ENCODE measurements around the gene CAGE1.
"Not testable (repeated sequence)": the region's sequence is repeated elsewhere in the genome, so short reads cannot be mapped to it uniquely, and the experiment has no call there.

CAGE1 gene

DNA sequence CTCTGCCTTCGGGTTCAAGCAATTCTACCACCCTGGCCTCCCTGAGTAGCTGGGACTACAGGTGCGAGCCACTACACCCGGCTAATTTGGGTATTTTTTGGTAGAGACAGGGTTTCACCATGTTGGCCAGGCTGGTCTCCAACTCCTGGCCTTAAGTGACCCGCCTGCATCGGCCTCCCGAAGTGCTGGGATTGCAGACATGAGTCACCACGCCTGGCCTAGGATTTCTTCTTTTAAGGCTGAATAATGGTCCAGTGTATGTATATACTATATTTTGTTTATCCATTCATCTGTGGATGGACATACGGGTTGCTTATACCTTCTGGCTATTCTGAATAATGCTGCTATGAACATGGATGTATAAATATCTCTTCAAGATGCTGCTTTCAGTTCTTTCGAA lies 17.2 kb upstream of the CAGE1 start:
- no peak for DNase-seq

DNA sequence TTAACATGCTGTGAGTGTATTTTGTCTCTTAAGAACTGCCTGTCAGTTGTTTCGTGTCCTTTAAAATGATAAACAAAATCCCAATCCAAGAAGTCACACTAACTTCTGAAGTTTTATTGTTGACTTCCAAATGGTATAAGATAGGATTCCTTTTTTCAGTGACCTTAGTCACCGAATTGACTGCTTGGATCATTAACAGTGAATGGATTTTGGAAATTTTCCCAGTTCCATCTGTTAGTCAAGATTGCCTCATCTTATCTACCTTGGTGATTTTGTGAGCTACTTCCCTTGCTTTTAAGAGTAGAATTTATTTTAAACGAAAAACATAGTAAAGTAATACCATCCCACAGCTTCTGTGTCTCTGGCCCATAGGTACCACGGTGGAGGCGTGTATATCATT lies 15.0 kb upstream of the CAGE1 start:
- no peak for DNase-seq

DNA sequence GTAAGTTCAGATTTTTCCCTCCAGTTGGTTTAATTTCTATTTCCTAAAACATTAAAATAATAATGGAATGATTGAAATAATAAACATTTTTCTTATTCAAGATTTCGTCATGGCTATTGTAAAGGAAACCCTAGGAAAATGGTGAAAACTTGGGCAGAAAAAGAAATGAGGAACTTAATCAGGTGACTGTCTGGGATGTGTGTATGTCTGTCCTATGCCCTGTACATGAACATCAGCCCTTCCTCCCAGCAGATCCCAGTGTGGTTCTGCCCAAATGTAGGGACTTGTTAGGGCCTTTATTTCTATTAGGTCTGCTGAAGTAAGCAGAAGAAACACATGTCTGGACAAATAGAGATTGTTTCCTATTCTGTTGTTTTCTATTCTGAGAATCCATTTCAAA lies 13.2 kb upstream of the CAGE1 start:
- DNase-seq, result no peak

DNA sequence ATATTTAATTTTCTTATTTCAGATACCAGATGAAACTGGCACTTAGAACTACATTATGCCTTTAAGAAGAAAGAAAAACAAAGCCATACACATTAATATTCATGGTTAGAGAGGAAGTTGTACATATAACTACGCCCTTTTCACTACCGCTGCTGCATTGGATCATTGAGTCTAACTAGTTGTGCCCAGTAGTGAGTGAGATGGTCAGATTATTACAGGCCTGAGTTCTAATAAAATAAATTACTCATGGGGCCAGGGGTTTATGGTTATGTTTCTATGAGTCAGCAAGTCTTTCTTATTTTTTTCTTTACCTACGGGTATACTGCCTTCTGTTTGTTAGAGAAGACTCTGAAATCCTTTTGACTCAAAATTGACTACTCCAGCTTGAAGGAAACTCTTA lies 11.5 kb upstream of the CAGE1 start:
- no peak for DNase-seq

DNA sequence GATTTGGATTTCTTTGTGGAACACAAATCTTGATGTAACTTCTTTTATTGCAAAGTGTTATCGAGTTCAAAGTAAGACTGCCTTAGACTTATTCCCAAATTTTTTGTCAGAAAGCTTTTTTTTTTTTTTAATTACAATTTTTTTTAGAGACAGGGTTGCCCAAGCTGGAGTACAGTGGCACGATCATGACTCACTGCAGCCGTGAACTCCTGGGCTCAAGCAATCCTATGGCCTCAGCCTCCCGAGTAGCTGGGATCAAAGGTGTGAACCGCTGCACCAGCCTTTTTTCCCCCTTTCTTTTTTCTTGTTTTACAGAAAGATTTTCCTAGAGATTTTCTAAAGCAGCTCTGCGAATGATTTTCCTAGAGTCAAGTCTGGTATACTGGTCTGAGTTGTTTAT lies 2.9 kb upstream of the CAGE1 start:
- no peak for DNase-seq

DNA sequence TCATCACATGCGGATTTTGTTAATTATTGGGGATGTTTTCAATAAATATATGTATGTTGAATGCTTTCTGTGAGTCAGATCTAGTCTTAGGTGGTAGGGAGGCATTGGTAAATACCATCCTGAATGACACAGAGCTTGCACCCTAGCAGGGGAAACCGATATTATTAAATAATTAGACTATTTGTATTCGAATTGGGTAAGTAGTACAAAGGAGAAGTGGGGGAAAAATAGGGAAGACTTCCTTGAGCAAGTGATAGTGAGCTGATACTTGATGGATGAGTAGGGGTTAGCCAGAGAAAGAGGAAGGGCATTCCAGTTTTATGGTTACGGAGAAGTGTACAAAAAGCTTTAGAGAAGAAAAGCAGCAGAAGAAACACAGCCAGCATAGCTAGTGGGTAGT lies 1.6 kb upstream of the CAGE1 start:
- DNase-seq, result no peak

DNA sequence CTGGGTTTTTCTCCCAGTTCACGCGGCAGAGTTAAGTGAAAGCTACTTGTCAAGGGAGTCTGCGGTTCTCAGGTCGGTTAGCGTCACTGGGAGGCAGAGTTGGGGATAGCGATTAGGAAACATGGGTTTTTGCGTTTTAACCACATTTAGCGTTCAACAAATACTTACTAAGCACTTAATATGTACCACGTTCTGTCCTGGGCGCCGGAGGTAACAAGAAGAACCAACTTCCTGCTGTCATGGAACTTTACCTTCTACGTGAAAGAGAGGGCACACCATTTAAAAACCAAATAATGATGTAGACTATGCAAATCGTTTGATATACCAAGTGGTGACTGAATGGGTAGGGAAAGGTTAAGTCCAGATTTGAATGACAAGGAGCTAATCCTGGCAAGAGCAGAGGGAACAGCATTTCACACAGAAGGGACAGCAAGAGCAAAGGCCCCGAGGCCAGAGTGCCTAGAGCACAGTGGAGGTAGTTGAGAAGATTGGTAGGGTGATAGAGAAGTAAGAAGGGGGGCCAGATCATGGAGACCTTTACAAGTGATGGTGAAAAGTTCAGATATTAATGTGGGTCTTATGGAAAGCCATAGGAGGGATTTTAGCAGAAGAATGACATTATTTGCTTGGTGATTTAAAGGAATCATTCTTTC lies 810 bp upstream of the CAGE1 start:
- no peak for DNase-seq

DNA sequence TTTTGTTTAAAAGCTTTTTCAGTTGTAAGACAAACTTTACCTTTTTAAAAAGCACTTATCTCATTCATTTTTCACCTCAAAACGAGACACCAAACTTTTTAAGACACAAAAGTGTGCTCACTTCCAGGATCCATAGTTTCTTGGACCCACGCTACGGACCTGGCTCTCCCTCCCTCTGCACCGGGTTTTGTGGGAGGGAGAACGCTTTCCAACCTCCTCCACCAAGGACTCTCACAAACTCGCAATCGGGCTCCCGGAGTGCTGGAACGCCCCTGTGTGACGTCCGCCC lies 436 bp downstream of the CAGE1 start:
- no peak for DNase-seq

DNA sequence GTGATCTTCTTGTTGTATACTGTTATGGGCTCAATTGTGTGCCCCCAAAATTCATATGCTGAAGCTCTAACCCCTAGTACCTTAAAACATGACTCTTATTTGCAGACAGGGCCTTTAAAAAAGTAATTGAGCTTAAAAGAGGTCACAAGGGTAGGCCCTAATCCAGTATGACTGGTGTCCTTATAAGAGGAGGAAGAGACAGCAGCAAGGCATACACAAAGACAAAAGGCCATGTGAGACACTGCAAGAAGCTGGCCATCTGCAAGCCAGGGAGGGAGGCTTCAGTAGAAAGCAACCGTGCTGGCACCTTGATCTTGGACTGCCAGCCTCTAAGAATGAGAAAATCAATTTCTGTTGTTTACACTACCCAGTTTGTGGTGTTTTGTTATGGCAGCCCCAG lies 8.4 kb downstream of the CAGE1 start:
- no peak for DNase-seq

DNA sequence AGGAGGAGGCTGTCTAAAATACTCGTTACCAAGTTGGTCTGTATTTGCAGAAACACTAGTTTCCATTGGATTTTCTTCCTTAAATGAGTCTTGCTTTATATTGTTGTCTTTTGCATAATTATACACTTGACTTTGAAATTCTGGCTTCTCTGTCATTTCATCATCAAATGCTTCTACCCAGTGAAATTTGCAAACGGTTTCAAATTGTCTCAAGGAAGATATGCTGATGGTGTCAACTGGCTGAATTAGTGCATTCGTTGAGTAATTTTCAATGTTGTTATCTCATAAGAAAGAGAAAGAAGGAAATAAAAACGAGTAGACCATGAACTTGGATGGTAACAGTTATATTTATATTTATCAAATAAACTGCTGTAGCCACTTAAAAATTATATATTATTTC lies 10.8 kb downstream of the CAGE1 start:
- DNase-seq, result no peak

DNA sequence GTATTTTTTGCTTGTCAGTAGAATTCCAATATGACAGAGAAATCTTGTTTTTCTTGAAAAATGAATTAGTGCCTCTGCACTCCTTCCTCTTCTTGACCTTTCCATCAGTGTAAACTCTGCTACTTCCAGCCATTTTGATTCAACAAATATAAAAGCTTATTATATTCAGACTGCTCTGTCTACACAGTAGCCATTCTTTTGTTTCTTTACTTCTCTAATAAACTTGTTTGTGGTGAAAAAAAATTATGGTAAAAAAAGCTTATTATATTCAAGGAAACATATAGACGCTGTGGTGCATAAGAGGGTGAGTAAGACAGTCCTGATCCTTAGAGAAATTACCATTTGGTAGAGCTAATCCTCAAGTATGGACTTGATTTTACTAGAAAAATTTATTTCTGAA lies 11.6 kb downstream of the CAGE1 start:
- DNase-seq, result no peak

DNA sequence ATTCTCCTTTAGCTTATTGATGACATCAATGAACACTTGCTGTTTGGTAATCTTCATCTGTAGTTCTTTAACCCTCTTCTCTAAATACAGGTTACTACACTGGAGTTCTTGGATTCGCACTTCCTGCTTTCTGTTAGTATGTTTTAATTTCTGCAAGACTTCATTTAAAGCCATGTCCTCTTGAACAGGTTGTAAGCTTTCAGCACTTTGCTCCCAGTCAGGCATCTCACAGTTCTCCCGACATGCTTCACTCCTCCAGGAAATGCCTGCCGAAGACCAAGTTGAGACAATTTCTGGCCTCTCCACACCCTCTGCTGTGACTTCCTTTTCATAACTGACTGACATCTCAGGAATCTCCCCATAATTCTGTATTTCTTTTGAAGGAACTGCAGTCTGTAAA lies 15.8 kb downstream of the CAGE1 start:
- DNase-seq, result no peak

DNA sequence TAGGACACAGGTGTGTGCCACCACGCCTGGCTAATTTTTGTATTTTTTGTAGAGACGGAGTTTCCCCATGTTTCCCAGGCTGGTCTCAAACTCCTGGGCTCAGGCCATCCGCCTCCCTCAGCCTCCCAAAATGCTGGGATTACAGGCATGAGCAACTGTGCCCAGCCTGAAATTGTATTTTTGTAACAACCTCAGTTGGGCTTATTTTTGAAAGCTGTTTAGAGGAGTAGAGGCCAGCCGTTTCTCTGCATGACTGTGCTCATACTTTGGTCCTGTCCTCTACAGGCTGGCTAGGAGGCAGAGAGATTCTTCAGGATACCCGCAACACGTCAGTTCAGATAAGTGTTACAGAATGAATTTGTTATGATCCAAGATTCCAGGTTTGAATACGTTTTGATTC lies 22.1 kb downstream of the CAGE1 start:
- no peak for DNase-seq

DNA sequence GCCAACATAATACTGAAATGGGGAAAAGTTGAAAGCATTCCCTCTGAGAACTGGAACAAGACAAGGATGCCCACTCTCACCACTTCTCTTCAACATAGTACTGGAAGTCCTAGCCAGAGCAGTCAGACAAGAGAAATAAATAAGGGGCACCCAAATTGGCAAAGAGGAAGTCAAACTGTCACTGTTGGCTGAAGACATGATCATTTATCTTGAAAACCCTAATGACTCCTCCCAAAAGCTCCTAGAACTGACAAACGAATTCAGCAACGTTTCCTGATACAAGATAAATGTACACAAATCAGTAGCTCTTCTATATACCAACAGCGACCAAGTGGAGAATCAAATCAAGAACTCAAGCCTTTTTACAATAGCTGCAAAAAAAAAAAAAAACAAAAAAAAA lies 37.6 kb downstream of the CAGE1 start:
- DNase-seq, result not testable (repeated sequence)

DNA sequence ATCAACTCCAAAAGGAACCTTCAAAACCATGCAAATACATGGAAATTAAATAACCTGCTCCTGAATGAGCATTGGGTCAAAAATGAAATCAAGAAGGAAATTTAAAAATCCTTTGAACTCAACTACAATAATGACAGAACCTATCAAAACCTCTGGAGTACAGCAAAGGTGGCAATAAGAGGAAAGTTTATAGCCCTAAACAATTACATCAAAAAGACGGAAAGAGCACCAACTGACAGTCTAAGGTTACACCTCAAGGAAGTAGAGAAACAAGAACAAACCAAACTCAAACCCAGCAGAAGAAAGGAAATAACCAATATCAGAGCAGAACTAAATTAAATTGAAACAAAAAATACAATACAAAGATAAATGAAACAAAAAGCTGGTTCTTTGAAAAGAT lies 39.0 kb downstream of the CAGE1 start:
- not testable (repeated sequence) for DNase-seq

DNA sequence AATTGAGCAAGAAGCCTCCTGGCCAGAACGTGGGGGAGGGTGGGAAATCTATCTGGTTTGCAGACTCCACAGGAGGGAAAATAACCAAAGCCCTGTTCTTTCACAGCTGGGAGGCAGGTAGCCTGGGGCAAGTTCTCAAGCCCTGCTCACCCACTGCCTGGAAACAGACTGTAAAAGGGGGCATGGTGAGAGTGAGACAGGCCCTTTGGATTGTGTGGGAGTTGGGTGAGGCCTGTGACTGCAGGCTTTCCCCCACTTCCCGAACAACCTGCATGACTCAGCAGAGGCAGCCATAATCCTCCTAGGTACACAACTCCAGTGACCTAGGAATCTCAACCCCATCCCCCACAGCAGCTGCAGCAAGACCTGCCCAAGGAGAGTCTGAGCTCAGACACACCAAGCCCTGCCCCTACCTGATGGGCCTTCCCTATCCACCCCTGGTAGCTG lies 42.0 kb downstream of the CAGE1 start:
- DNase-seq, result not testable (repeated sequence)

DNA sequence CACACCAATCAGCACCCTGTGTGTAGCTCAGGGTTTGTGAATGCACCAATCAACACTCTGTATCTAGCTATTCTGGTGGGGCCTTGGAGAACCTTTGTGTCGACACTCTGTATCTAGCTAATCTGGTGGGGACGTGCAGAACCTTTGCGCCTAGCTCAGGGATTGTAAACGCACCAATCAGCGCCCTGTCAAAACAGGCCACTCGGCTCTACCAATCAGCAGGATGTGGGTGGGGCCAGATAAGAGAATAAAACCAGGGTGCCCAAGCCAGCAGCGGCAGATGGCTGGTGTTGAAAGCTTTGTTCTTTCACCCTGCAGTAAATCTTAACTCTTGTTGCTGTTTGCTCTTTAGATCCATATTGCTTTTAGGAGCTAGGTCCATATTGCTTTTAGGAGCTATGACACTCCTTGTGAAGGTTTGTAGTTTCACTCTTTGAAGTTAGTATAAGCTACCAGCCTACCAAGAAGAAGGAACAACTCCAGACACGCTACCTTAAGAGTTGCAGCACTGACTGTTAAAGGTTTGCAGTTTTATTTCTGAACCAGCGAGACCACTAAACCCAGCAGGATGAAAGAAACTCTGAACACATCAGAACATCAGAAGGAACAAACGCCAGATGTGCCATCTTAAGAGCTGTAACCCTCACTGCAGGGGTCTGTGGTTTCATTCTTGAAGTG lies 44.6 kb downstream of the CAGE1 start:
- not testable (repeated sequence) for DNase-seq

DNA sequence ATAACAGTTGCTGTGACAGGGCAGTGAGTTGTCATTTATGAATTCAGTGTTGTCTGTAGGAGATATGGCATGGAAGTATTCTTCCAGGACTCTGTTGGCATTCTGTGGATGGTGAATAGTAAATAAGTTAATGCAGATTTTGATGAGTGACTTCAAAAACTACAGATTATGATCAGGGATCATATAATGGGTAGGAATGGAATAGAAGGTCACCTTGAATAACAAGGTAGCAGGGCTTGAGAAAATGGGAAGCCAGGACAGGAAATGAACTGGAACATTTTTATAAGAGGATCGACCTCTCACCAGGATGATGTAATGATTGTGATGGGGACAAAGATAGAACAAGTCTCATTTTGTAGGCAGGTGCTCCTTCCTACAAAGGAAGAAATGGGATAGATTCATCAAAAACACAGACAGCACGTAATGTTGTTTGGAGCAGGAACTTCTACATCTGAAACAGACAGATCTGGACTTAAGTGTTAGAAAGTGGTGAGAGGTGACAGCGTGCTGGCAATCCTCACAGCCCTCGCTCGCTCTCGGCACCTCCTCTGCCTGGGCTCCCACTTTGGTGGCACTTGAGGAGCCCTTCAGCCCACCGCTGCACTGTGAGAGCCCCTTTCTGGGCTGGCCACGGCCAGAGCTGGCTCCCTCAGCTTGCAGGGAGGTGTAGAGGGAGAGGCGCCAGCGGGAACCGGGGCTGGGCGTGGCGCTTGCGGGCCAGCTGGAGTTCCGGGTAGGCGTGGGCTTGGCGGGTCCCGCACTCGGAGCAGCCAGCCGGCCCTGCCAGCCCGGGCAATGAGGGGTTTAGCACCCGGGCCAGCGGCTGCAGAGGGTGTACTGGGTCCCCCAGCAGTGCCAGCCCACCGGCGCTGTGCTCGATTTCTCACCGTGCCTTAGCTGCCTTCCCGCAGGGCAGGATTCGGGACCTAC lies 45.7 kb downstream of the CAGE1 start:
- DNase-seq, result no peak

DNA sequence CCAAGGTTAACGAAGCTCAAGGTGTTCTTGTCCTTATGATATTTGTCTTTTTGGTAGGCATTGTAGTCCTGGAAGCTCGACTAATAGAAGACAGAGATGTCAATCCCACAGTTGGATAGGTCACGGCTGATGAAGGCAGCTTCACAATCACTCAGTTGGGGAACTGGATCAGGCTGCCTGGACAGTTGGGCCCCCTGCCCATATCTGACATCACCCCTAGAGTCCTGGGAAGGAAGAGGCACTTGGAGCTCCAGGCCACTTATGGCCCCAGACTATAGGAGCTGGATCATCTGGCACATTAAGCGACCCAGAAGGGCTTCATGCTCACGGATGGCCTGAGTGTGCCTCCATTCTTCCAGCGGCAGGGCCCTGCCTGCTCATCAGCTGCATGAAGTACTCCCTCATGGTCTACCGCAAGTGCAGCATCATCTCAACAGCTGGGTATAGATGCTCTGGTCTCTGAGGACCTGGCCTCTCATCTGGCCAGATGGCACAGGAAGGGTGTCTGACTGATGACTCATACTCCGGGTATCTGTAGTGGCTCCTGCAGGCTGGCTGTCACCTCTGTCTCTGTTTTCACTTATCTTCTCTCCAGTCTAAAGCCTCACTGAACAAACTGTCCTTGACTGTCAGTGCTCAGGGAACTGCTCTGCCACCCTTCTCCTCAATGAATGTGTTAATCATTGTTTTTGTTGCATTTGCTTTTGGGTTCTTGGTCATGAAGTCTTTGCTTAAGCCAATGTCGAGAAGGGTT lies 47.4 kb downstream of the CAGE1 start:
- peak; percentile 61 for DNase-seq

DNA sequence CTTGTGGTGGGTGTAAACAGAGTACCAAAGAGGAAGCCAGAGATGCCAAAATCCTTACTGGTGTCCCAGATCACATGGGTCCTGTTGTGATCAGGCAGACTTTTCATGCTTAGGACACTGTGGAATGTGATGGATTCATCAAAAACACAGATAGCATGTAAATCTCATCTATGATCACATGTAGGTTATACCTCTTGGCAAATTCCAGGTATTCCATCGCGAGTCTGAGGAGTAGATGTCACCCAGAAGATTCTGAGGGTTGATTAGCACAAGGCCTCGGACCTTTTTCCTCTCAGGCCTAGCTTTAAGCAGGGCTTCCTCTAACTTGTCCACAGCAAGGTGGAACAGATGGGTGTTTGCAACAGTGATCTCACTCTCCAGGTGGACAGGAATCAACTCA lies 48.3 kb downstream of the CAGE1 start:
- DNase-seq, result no peak

DNA sequence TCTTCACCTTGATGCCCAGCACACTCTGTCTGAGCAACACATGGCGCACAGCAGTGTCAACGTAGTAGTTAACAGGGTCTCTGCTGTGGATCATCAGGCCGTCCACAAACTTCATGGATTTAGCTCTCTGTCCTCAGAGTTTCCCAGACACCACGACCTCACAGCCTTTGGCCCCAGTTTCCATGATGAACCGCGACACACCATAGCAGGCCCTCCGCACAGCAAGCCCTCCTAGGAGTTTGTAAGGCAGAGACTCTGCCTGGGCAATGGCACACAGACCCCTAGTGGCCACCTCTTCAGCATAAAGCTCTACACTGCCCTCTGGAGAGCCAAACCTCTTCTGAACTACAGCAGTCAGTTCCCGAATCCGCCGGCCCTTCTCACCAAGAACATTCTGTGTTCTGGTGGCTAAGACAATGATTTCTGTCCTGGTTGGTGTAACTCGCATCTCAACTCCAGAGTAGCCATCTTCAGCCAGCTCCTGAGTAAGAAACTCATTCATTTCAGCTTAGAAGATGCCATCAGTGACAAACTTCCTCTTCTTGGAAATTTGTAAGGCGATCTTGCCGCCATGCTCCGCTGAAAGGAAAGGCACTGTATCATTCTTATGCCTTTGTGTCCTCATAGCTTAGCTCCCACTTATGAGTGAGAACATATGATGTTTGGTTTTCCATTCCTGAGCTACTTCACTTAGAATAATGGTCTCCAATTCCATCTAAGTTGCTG lies 50.4 kb downstream of the CAGE1 start:
- not testable (repeated sequence) for DNase-seq

DNA sequence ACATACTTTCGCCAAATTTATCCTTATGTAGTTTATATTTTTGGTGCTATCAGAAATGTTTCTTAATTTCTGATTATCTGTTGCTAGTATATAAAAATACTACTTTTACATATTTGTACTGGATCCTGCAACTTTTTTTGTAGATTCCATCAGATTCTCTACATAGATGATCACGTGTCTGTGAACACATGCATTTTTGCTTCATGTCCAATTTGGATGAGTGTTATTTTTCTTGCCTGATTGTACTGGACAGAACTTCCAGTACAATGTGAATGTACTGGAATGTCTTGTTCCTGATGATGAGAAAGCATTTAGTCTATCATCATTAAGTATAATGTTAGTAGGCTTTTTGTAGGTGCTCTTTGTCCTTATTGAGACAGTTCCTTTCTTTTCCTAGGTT lies 51.5 kb downstream of the CAGE1 start:
- DNase-seq, result no peak

DNA sequence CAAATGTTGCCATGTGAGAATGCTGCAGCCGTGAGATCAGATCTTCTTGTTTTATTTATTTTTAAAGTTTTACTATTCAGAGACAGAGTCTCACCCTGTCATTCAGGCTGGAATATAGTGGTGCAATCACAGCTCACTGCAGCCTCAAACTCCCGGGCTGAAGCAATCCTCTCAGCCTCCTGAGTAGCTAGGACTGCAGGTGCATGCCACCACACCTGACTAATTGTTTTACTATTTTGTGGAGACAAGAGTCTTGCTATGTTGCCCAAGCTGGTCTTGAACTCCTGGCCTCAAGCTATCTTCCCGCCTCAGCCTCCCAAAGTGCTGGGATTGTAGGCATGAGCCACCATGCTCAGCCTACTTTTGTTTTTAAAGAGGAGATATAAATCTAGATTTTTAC lies 54.0 kb downstream of the CAGE1 start:
- no peak for DNase-seq
